ENCODE results near the gene FBN1. TPM values are rescaled to one million over a fixed set of nuclear protein-coding genes. Genes with fewer than 3 reads are reported as not detected.

The FBN1 gene
- total and polyA plus RNA-seq, 10 of the 15 experiments (the other 5 are each of a cell fraction or from before 2014, with no cell fraction given): 2.2 to 15.3 (median 7.0) TPM

GRCh38 chr15:48451736-48452135 lies 193.8 kb downstream of the FBN1 start:
- Histone ChIP-seq H3K4me1 (ENCODE audit: control insufficient read depth, insufficient read depth, low read length) (no peaks in the 10 kb centered on the region), H3K4me2 (ENCODE audit: control insufficient read depth, insufficient read depth) (no peak overlapping the region), H3K9ac (ENCODE audit: control insufficient read depth, insufficient read depth, low read length) (no peak overlapping the region), H3K27me3 (replicated peaks in 1 of 2; ENCODE audit: control insufficient read depth in 2 of 2, insufficient read depth in 2 of 2, low read length in 1 of 2) (no peaks in the 10 kb centered on the region), H3K9me3 (replicated peaks; ENCODE audit: control insufficient read depth, insufficient read depth, low read length) (no peaks in the 10 kb centered on the region), H3K4me3 (no peak overlapping the region), H3K27ac (ENCODE audit: control insufficient read depth, insufficient read depth) (no peak overlapping the region), H3K36me3 (ENCODE audit: control insufficient read depth in 2 of 2, insufficient read depth in 2 of 2, low read length in 1 of 2) (no peaks in the 10 kb centered on the region; a peak in 1 of 4 replicates), H4K20me1 (ENCODE audit: control insufficient read depth, insufficient read depth) (no peaks in the 10 kb centered on the region), H2AFZ (ENCODE audit: control insufficient read depth, low read depth, low read length) (no peak overlapping the region), H3K79me2 (ENCODE audit: control insufficient read depth, insufficient read depth, low read length) (no peaks in the 10 kb centered on the region)
- CTCF ChIA-PET: interaction anchor here (0.6 to 2.7 kb wide), 3 partner anchors 9 to 122 kb away, joined by 3 to 7 read pairs (median 3); no protein-coding TSS in a partner anchor
- in situ Hi-C loops (cut with MboI): no loop called here
- 63% methylated on average over 3 of the region's 3 CpGs for WGBS (ENCODE audit: insufficient coverage, insufficient replicate concordance, low lambda C conversion rate, missing lambda C conversion rate)
- TF ChIP-seq RELA (IDR thresholded peaks at IDR 0.05; ENCODE audit: borderline replicate concordance, partially characterized antibody): no peak
- TF ChIP-seq MYB (IDR thresholded peaks at IDR 0.05; ENCODE audit: borderline replicate concordance, low read depth, low read length): no peak
- TF ChIP-seq SP1 (IDR thresholded peaks at IDR 0.05; ENCODE audit: low read depth, low read length): no peak
- TF ChIP-seq NBN (IDR thresholded peaks at IDR 0.05): no peak
- no peak for TF ChIP-seq EED (IDR thresholded peaks at IDR 0.05; ENCODE audit: low read depth)
- no peak for TF ChIP-seq HSF1 (IDR thresholded peaks at IDR 0.05; ENCODE audit: low read depth, low read length)
- TF ChIP-seq NR2C2 (IDR thresholded peaks at IDR 0.05; ENCODE audit: borderline replicate concordance, control insufficient read depth, insufficient read length, low read depth): no peak
- no peak for TF ChIP-seq ZNF384 (IDR thresholded peaks at IDR 0.05; ENCODE audit: borderline replicate concordance, low read depth, low read length)
- no peak for TF ChIP-seq ETV6 (conservative IDR thresholded peaks at IDR 0.05 in 1 of 2, IDR thresholded peaks at IDR 0.05 in 1 of 2; ENCODE audit: borderline replicate concordance in 1 of 2, low read depth in 1 of 2)
- no peak for ATAC-seq
- RAD21 ChIA-PET (ENCODE audit: unreplicated experiment): no interaction called here
- no peak for FAIRE-seq
- intact Hi-C loops (cut with micrococcal nuclease; ENCODE audit: unreplicated experiment): no loop called here
- DNase-seq (ENCODE audit: low read depth, low spot score): no peak
- no TSS peak for BruUV-seq (replicated peaks)
- POLR2A ChIA-PET: no interaction called here
- SMC1A ChIA-PET (ENCODE audit: uncharacterized antibody, unreplicated experiment): no interaction called here
